IPS-15b (cell line): ENCODE results near the gene F2RL1.
"Not testable (repeated sequence)": the region's sequence is repeated elsewhere in the genome, so short reads cannot be mapped to it uniquely, and the experiment has no call there.

ENCODE experiments used
- H3K27me3 ChIP-seq: one replicate; pipeline ENCODE4 v1.6.1; 2013; ENCODE audit warnings: low read length; ENCODE audit not compliant: control insufficient read depth, insufficient read depth
- H3K36me3 ChIP-seq: one replicate; pipeline ENCODE4 v1.6.1; 2013; ENCODE audit warnings: low read length; ENCODE audit not compliant: control insufficient read depth, insufficient read depth
- H3K4me1 ChIP-seq: one replicate; pipeline ENCODE4 v1.6.1; 2013; ENCODE audit warnings: mild to moderate bottlenecking, low read length; ENCODE audit not compliant: control insufficient read depth, insufficient read depth
- H3K4me3 ChIP-seq: one replicate; pipeline ENCODE4 v1.5.1; 2013; ENCODE audit warnings: low read depth, low read length
- H3K9ac ChIP-seq: one replicate; pipeline ENCODE4 v1.6.1; 2013; ENCODE audit warnings: low read depth, mild to moderate bottlenecking, low read length
- H3K9me3 ChIP-seq: one replicate; pipeline ENCODE4 v1.6.1; 2013; ENCODE audit warnings: mild to moderate bottlenecking, low read length; ENCODE audit not compliant: control insufficient read depth, insufficient read depth

The F2RL1 gene

DNA sequence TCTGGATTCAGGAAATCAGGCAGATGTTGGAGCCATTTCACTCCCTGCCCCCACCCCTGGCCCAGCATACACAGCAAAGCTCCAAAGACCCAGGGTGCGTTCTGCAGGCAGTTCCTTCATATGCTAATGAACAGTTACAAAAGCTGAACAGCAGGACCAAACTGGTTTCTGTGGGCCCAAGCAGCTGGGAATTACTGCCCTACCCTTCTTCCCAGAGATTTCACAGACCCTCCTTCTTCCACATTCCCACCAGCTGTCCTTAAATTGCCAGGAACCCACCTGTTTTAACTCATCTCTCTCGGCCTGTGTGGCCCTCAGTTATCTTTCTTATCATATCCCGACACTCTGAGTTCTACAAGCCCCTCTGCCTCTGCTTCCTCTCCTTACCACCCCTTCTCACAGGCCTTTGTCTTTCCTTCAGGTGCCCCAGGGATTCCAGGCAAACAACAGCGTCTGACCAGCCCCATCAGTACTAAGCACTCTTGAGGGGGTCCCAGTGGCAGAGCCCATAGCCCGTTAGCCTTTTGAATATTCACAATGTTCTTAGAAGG lies 10.6 kb upstream of the F2RL1 start:
- Histone ChIP-seq H3K36me3 (peaks cover 4% of the 10 kb centered on the region), H3K27me3 (no peaks in the 10 kb centered on the region), H3K9me3 (no peaks in the 10 kb centered on the region), H3K4me1 (peaks cover 22% of the 10 kb centered on the region), H3K9ac (no peak overlapping the region), H3K4me3 (peak overlapping the region; percentile 23)

DNA sequence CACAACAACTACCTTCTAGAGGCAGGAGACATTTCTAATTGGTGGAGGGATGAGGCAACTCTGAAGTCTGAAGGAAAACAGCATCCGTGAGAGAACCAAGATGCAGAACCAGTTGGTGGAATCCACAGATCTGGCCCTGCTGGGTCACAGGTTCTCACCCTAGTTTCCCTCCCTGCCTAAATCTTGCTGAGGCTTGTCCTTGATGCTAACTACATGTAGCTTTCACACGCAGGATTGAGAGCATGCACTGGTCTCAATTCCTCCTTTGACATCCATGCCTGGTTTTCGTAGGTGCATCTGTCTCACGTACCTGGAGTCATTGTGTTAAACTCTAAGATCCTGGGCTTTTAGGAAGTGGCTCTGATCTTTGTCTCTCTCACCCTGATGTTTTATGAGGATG lies 9.7 kb upstream of the F2RL1 start:
- Histone ChIP-seq H3K27me3 (no peaks in the 10 kb centered on the region), H3K36me3 (peaks cover 4% of the 10 kb centered on the region), H3K9ac (no peak overlapping the region), H3K4me1 (peaks cover 22% of the 10 kb centered on the region), H3K9me3 (no peaks in the 10 kb centered on the region), H3K4me3 (no peak overlapping the region)

DNA sequence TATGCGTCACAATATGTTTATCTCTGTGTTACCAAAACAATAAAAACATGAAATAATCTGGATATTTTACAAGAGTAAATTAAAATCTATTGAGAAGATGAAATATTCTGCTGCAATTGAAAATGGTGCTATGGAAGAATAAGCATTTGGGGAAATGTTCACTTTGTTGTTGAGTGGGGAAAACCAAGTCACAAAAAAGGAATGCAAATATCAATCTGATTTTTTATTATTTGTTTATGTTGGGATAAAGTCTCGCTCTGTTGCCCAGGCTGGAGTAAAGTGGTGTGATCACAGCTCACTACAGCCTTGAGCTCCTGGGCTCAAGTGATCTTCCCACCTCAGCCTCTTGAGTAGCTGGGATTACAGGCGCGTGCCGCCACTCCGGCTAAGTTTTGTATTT lies 8.6 kb upstream of the F2RL1 start:
- peaks cover 22% of the 10 kb centered on the region for H3K4me1 ChIP-seq
- H3K36me3 ChIP-seq = peaks cover 4% of the 10 kb centered on the region
- H3K27me3 ChIP-seq = no peaks in the 10 kb centered on the region
- H3K9ac ChIP-seq = no peak overlapping the region
- no peaks in the 10 kb centered on the region for H3K9me3 ChIP-seq
- H3K4me3 ChIP-seq = no peak overlapping the region

DNA sequence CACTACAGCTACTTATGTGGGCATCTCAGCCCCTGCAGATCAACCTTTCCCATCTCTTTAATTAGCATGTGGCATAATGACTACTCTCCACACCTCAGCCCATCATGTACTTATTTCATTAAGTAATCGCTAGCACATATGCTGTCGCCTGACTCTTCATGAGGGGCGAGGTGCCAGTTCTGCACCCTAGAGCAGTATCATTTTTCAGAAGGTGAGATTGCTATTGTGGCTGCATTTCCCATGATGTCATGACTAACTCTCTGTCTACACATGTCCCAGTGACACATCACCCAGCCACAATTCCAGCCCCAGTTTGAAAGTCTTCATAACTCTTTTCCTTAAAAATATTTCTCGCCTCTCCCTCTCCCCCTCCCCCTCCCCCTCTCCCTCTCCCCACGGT lies 7.6 kb upstream of the F2RL1 start:
- Histone ChIP-seq H3K4me3 (no peak overlapping the region), H3K9me3 (no peaks in the 10 kb centered on the region), H3K36me3 (peaks cover 4% of the 10 kb centered on the region), H3K4me1 (peaks cover 16% of the 10 kb centered on the region), H3K27me3 (no peaks in the 10 kb centered on the region), H3K9ac (no peak overlapping the region)

DNA sequence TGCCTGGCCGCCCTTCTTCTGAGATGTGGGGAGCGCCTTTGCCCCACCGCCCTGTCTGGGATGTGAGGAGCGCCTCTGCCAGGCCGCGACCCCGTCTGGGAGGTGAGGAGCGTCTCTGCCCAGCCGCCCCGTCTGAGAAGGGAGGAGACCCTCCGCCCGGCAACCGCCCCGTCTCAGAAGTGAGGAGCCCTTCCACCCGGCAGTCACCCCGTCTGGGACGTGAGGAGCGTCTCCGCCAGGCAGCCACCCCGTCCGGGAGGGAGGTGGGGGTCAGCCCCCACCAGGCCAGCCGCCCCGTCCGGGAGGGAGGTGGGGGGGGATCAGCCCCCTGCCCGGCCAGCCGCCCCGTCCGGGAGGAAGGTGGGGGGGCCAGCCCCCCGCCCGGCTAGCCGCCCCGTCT lies 6.6 kb upstream of the F2RL1 start:
- H3K4me3 ChIP-seq, H3K36me3 ChIP-seq, H3K27me3 ChIP-seq, H3K9ac ChIP-seq, H3K9me3 ChIP-seq: not testable (repeated sequence)
- peaks cover 14% of the 10 kb centered on the region for H3K4me1 ChIP-seq

DNA sequence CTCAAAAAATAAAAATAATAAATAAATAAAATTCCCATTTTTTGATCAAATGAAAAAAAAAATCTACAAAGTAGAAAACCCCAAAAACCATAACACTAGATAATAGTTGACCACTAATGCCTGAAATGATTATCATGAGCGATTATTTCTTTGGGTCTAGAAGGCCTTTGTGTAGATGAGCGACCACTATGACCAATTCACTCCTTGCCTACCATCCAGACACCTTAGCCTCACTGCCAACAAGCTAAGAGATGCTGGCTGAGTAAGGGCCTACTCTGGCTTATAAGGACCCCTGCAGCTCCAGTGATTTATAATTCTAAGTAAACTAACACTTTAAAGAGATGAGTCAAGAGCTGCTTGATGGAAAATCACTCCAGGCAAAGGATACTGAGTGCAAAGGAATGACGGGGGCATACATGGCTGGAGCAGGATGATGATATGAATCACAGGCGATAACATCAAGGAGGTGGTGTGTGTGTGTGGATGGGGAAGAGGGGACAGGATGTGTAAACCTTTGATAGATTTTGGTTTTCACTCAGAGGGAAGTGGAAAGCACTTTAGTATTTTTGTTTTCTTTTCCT lies 4.8 kb upstream of the F2RL1 start:
- no peak overlapping the region for H3K9ac ChIP-seq
- no peaks in the 10 kb centered on the region for H3K27me3 ChIP-seq
- H3K4me1 ChIP-seq = peaks cover 4% of the 10 kb centered on the region
- H3K4me3 ChIP-seq = no peak overlapping the region
- no peaks in the 10 kb centered on the region for H3K9me3 ChIP-seq
- H3K36me3 ChIP-seq = peaks cover 4% of the 10 kb centered on the region

DNA sequence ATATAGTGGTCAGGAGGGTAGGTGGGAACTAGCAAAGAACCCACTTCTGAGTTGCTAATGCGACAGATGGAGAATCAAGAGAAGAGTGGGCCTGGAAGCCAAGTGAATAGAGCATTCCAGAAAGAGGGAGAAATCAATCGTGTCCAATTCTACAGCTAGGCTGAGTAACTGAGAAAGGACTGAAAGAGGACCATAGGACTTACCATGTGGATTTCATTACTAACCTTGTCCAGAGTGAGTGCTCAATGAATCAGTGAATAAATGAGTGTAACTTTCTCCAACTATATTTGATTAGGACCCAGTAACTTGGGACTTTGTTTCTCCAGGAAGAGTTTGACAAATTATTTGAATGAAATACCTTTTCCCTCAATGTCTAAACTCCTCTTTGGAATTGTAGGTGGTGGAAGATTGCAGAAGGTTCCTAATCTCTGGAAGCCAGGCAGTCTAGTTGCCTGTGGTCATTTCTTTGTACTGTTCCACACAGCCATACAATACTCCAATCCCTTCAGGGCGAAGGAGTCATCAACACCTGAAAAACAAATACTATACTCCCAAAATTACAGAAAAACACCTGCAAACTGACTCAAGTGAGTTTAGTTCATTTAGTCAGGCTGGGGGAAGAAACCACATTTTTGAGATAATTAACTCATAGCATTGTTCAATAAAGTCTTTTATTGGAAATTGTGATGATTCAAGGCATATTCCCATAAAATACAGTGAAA lies 2.6 kb upstream of the F2RL1 start:
- no peak overlapping the region for H3K9ac ChIP-seq
- no peaks in the 10 kb centered on the region for H3K9me3 ChIP-seq
- H3K36me3 ChIP-seq = peaks cover under 1% of the 10 kb centered on the region
- H3K4me3 ChIP-seq = no peak overlapping the region
- peaks cover 6% of the 10 kb centered on the region for H3K4me1 ChIP-seq
- no peaks in the 10 kb centered on the region for H3K27me3 ChIP-seq

DNA sequence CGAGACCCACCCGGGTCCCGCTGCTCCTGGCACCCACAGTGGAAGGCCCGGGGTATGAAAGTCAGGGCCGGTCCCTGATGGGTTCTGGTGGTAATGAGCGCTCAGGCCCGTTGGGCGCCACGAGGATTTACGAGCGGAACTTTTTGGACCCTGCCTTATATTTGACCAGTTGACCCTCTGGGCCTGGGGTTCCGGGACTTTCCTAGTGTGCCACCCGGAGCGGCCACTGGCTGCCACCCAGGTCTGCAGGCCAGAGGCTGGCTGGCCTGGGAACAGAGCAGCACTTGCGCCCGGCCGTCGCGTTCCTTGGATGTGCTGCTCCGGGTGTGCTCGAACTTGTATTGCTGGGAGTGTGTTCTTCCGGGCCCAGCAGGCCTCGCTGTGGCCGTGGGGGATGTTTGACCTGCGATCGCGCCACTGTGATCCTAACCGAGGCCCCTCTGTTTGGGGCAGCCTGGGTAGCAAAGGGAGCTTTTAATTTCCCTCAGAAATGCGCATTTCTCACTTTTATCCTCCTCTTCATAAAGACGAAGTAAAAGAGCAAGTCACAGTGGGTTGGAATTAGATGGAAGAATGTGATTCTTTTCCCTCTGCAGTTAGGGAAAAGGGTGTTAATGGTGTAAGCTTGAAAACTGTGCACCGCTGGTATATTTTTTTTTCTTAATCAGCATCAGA lies 1.2 kb downstream of the F2RL1 start:
- Histone ChIP-seq H3K9ac (peak overlapping the region; percentile 92), H3K9me3 (no peaks in the 10 kb centered on the region), H3K4me1 (peaks cover 6% of the 10 kb centered on the region), H3K4me3 (peak overlapping the region; percentile 98), H3K27me3 (no peaks in the 10 kb centered on the region), H3K36me3 (no peaks in the 10 kb centered on the region)

DNA sequence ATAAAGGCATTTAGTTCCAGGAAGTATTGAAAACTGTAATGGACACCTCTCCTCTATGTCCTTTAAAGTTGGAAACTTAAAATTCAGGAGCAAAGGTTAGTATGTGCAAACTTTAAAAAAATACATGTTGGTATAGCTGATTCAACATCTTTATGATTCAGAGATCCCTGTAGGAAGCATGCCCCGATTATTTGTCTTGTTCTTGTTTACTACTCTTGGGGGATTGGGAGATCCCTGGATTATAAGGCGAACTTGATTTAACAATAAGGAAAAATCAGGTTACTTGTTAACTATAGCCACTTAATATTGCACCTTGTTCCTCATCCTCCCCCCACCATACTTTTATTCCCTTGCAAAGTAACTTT lies 1.7 kb downstream of the F2RL1 start:
- no peaks in the 10 kb centered on the region for H3K27me3 ChIP-seq
- H3K9me3 ChIP-seq = no peaks in the 10 kb centered on the region
- H3K36me3 ChIP-seq = no peaks in the 10 kb centered on the region
- no peak overlapping the region for H3K9ac ChIP-seq
- H3K4me3 ChIP-seq = peak overlapping the region; percentile 98
- peaks cover 6% of the 10 kb centered on the region for H3K4me1 ChIP-seq

DNA sequence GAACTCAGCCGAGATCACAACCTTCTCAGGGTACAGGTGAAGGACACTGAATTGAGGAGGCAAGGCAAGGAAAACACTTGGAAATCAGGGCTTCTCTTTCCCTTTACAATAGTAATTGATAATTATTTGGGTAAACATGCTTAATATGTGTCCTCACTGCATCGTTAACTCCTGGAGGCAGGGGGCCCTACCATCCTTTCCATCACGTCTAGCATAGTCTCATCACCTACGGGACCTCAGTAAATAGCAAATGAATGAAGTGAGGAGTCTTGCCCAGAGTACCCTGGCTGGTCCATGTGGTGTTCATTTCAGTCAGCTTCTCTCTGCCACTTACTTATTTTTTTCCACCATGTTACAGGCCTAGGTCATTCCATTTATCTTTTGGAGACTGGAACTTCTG lies 2.3 kb downstream of the F2RL1 start:
- Histone ChIP-seq H3K27me3 (no peaks in the 10 kb centered on the region), H3K9ac (no peak overlapping the region), H3K36me3 (no peaks in the 10 kb centered on the region), H3K4me3 (peak overlapping the region; percentile 98), H3K9me3 (no peaks in the 10 kb centered on the region), H3K4me1 (peaks cover 6% of the 10 kb centered on the region)

DNA sequence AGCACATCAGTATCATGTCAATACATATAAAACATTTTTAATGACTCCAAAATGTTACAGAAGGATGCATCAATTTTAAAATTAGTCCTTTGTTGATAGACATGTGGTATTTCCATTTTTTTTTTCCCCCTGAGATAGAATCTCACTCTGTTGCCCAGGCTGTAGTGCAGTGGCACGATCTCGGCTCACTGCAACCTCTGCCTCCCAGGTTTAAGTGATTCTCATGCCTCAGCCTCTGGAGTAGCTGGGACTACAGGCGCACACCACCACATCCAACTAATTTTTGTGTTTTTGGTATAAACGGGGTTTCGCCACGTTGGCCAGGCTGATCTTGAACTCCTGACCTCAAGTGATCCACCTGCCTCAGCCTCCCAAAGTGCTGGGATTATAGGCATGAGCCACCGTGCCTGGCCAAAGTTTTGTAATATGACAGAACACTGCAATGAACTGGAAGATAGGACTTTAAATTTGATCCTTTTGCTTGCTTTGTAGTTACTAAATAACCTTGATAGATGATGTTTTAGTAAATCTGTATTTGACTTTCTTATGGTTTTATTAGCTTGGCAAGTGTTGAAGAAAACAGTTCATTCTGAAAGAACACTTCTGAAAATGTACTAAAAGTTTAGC lies 3.4 kb downstream of the F2RL1 start:
- not testable (repeated sequence) for H3K9ac ChIP-seq, H3K4me1 ChIP-seq

More for the DNA sequence above, 3.4 kb downstream of the F2RL1 start:
- not testable (repeated sequence) for H3K9me3 ChIP-seq, H3K36me3 ChIP-seq, H3K4me3 ChIP-seq, H3K27me3 ChIP-seq
